Keratinocyte (primary cell): Measurements from ENCODE around the gene FGF8.

Experiments used
- EZH2 ChIP-seq: IDR thresholded peaks from one replicate; pipeline ENCODE4 v1.6.1; 2012; ENCODE audit warnings: inconsistent platforms, mild to moderate bottlenecking, low read length, moderate library complexity
- TF ChIP-seq, protein P1 (sequence below), 3 experiments: IDR thresholded peaks in 1 of 3; conservative IDR thresholded peaks in 1 of 3; optimal IDR thresholded peaks in 1 of 3; 2 replicates in 2 of 3; 3 replicates in 1 of 3; pipeline versions ENCODE3 to v1.5.1; 2011; ENCODE audit warnings: low read length in 3 of 3, mild to moderate bottlenecking in 3 of 3, moderate library complexity in 2 of 3, control low read depth in 1 of 3, inconsistent platforms in 1 of 3; ENCODE audit not compliant: insufficient read depth in 2 of 3; ENCODE audit errors: extremely low read depth in 1 of 3

- TF ChIP-seq, protein P1, sequence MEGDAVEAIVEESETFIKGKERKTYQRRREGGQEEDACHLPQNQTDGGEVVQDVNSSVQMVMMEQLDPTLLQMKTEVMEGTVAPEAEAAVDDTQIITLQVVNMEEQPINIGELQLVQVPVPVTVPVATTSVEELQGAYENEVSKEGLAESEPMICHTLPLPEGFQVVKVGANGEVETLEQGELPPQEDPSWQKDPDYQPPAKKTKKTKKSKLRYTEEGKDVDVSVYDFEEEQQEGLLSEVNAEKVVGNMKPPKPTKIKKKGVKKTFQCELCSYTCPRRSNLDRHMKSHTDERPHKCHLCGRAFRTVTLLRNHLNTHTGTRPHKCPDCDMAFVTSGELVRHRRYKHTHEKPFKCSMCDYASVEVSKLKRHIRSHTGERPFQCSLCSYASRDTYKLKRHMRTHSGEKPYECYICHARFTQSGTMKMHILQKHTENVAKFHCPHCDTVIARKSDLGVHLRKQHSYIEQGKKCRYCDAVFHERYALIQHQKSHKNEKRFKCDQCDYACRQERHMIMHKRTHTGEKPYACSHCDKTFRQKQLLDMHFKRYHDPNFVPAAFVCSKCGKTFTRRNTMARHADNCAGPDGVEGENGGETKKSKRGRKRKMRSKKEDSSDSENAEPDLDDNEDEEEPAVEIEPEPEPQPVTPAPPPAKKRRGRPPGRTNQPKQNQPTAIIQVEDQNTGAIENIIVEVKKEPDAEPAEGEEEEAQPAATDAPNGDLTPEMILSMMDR (optimal IDR thresholded peaks at IDR 0.05 in 1 of 3, IDR thresholded peaks at IDR 0.05 in 1 of 3, conservative IDR thresholded peaks at IDR 0.05 in 1 of 3; ENCODE audit: extremely low read depth in 1 of 3, insufficient read depth in 2 of 3, low read length in 3 of 3): no peak
- no peak for TF ChIP-seq EZH2
Measured at GRCh38 chr10:101803511-101803910, 27.6 kb upstream of the FGF8 start.
